ENCODE measurements around the gene TMEM238. TPM values are rescaled to one million over a fixed set of nuclear protein-coding genes. Genes with fewer than 3 reads are reported as not detected.
A peak's percentile ranks its signal among the peaks of the same experiment; 100 is the strongest.

TMEM238 gene
- total and polyA plus RNA-seq, 10 of the 15 experiments (the other 5 are each of a cell fraction or from before 2014, with no cell fraction given): 0.05 to 16.9 (median 0.58) TPM; not detected in 1

DNA sequence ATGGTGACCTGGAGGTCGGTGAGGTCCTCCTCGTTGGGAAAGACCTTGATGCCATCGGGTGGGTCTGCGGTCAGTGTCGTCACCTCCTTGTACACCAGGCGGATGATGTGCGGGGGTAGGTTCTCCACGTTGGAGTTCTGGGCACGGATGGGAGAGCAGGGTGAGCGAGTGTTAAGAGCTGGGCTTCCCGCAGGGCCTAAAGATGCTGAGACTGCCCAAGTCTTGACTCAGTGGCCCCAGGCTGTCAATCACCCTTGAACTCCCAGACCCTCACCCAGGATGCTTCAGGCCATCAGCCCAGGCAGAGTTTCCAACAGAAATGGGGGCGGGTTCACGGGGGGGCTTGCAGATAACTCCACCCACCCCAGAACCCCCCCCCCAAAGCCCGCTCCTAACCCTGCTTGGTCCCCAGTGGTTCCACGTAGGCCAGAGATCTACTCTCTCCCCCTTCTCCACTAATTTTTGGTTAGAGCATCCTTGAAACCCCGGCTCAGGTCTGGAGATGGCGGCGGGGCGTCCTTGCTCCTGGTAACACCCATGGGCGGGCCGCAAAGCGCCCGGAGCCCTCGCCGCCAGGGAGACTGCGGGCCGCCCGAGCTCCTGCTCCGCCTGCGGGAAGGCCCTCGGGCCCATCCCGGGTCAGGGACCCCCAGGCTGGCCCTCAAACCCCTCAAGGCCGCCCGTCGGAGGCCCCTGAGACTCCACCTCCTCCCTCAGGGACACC, 22.9 kb upstream of the TMEM238 start:
- peaks cover 20% of the 10 kb centered on the region for H3K4me1 ChIP-seq (ENCODE audit: control insufficient read depth, insufficient read depth, low read length)
- WGBS (ENCODE audit: insufficient coverage, insufficient replicate concordance, low lambda C conversion rate, missing lambda C conversion rate): under 1% methylated on average over 13 of the region's 35 CpGs
- no peaks in the 10 kb centered on the region for H3K27me3 ChIP-seq (replicated peaks in 1 of 2; ENCODE audit: control insufficient read depth in 2 of 2, insufficient read depth in 2 of 2, low read length in 1 of 2)
- intact Hi-C loops (cut with micrococcal nuclease; ENCODE audit: unreplicated experiment) (no loop called here), in situ Hi-C loops (cut with MboI) (no loop called here)
- ATAC-seq (peak; percentile 7), DNase-seq (ENCODE audit: low read depth, low spot score) (no peak), FAIRE-seq (no peak)
- ChIA-PET SMC1A (ENCODE audit: uncharacterized antibody, unreplicated experiment) (interaction anchor here (1.7 kb wide), 1 partner anchor 68 kb away, joined by 5 read pairs; no protein-coding TSS in a partner anchor), POLR2A (interaction anchor here (1.0 to 3.2 kb wide), 11 partner anchors 20 to 344 kb away, joined by 3 to 21 read pairs (median 4); partner anchors contain the start of genes HSPBP1, ISOC2, KMT5C and RDH13), CTCF (no interaction called here), RAD21 (ENCODE audit: unreplicated experiment) (interaction anchor here (0.6 to 2.3 kb wide), 6 partner anchors 20 to 1218 kb away, joined by 4 to 14 read pairs (median 5); partner anchors contain the start of gene TMEM238)
- no peak overlapping the region for H2AFZ ChIP-seq (ENCODE audit: control insufficient read depth, low read depth, low read length)
- BruUV-seq (replicated peaks): no TSS peak
- peaks cover 10 to 18% of the 10 kb centered on the region in 2 experiments; a peak in 3 of 4 replicates for H3K36me3 ChIP-seq (ENCODE audit: control insufficient read depth in 2 of 2, insufficient read depth in 2 of 2, low read length in 1 of 2)
- H3K4me3 ChIP-seq: peak overlapping the region; percentile 93
- TF ChIP-seq, protein P1, sequence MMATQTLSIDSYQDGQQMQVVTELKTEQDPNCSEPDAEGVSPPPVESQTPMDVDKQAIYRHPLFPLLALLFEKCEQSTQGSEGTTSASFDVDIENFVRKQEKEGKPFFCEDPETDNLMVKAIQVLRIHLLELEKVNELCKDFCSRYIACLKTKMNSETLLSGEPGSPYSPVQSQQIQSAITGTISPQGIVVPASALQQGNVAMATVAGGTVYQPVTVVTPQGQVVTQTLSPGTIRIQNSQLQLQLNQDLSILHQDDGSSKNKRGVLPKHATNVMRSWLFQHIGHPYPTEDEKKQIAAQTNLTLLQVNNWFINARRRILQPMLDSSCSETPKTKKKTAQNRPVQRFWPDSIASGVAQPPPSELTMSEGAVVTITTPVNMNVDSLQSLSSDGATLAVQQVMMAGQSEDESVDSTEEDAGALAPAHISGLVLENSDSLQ (IDR thresholded peaks at IDR 0.05): peak; percentile 52; the same call in 1 of the 2 replicates
- TF ChIP-seq SREBF2 (IDR thresholded peaks at IDR 0.05; ENCODE audit: low read length) (no peak), EED (IDR thresholded peaks at IDR 0.05; ENCODE audit: low read depth) (no peak), ATF7 (IDR thresholded peaks at IDR 0.05; ENCODE audit: low read depth) (peak; percentile 43), RUNX3 (IDR thresholded peaks at IDR 0.05; ENCODE audit: low read length) (peak; percentile 66), POLR2A (IDR thresholded peaks at IDR 0.05; ENCODE audit: low read depth, low read length) (peak; percentile 16; the same call in 1 of the 2 replicates), SIN3A (IDR thresholded peaks at IDR 0.05; ENCODE audit: low read depth, low read length) (0 out of 2 replicates have a peak, but pooled peaks have one; percentile 64)
- TF ChIP-seq, protein P2, sequence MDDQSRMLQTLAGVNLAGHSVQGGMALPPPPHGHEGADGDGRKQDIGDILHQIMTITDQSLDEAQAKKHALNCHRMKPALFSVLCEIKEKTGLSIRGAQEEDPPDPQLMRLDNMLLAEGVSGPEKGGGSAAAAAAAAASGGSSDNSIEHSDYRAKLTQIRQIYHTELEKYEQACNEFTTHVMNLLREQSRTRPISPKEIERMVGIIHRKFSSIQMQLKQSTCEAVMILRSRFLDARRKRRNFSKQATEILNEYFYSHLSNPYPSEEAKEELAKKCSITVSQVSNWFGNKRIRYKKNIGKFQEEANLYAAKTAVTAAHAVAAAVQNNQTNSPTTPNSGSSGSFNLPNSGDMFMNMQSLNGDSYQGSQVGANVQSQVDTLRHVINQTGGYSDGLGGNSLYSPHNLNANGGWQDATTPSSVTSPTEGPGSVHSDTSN (IDR thresholded peaks at IDR 0.05; ENCODE audit: insufficient replicate concordance, low read depth, low read length): peak; percentile 58
- H3K9me3 ChIP-seq (replicated peaks; ENCODE audit: control insufficient read depth, insufficient read depth, low read length): peaks cover 5% of the 10 kb centered on the region; the same call in 1 of the 3 replicates
- peak overlapping the region; percentile 93 for H3K9ac ChIP-seq (ENCODE audit: control insufficient read depth, insufficient read depth, low read length)
- peak overlapping the region; percentile 95 for H3K4me2 ChIP-seq (ENCODE audit: control insufficient read depth, insufficient read depth)
- H4K20me1 ChIP-seq (ENCODE audit: control insufficient read depth, insufficient read depth): peaks cover 2% of the 10 kb centered on the region
- peak overlapping the region; percentile 98 for H3K27ac ChIP-seq (ENCODE audit: control insufficient read depth, insufficient read depth)
- peaks cover 41% of the 10 kb centered on the region for H3K79me2 ChIP-seq (ENCODE audit: control insufficient read depth, insufficient read depth, low read length)
